ENCODE data around the gene DCC. TPM values are rescaled to one million over a fixed set of nuclear protein-coding genes. Genes with fewer than 3 reads are reported as not detected.
A peak's percentile ranks its signal among the peaks of the same experiment; 100 is the strongest.

DCC gene
- total and polyA plus RNA-seq, 5 donors from 2014 or later = not detected

DNA sequence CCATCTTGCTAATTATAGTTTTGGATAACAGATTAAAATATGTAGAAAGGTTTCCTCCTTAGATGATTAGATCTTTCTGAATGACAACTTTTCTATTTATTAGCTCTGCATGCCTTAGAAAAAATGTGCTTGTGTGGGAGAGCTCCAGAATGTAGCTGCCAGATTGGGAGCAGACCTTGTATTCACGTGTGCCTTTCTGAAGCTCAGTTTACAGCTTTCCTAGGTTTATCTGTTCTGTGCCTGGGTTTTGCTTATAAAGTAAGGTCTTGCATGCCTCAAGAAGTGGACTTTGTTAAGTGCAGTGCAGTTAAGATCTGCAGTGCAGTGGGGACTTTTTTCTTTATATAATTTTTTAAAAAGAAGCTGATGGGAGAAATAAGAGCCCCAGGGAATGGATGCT, 179.0 kb downstream of the DCC start:
- Histone ChIP-seq H3K27me3 (ENCODE audit: control insufficient read depth, insufficient read depth, low read length) (no peaks in the 10 kb centered on the region), H3K36me3 (ENCODE audit: control insufficient read depth, insufficient read depth, low read length) (no peaks in the 10 kb centered on the region), H3K9me3 (ENCODE audit: control insufficient read depth in 2 of 2, low read length in 2 of 2) (no peaks in the 10 kb centered on the region), H3K27ac (ENCODE audit: insufficient read depth, low read length, poor library complexity, severe bottlenecking) (no peak overlapping the region), H3K4me3 (ENCODE audit: low read depth, low read length) (no peak overlapping the region), H3K4me1 (ENCODE audit: control insufficient read depth, insufficient read depth, low read length, poor library complexity, severe bottlenecking) (no peaks in the 10 kb centered on the region)
- ATAC-seq (ENCODE audit: low read depth in 2 of 2) (no peak), DNase-seq (no peak)
- Mint-ChIP-seq H3K9me3 (peaks cover 0 to 8% (median 4%) of the 10 kb centered on the region in 7 donors), H3K36me3 (no peaks in the 10 kb centered on the region), H3K4me3 (no peak overlapping the region), H3K27ac (no peak overlapping the region), H3K4me1 (no peaks in the 10 kb centered on the region), H3K27me3 (no peaks in the 10 kb centered on the region)

DNA sequence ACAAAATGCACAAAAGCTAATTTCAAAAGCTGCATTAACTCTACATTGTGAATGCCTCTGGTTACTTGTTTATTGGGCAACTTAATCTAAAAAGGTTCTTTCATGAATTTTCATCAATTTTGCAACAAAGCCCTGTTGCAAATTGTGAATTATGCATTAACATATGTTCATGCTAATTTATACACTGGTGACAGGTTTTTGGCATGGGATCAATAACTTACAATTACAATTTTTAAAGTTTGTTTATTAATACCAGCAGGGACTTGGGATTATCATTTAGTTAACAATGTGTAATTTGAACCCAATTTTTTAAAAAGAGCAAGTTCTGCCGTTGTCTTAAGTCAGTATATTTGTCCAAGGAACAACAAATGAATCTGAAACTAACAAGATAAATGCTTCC, 183.6 kb downstream of the DCC start:
- no peaks in the 10 kb centered on the region for H3K4me1 Mint-ChIP-seq
- Histone ChIP-seq H3K36me3 (ENCODE audit: control insufficient read depth, insufficient read depth, low read length) (no peaks in the 10 kb centered on the region), H3K27ac (ENCODE audit: insufficient read depth, low read length, poor library complexity, severe bottlenecking) (no peak overlapping the region), H3K4me1 (ENCODE audit: control insufficient read depth, insufficient read depth, low read length, poor library complexity, severe bottlenecking) (no peaks in the 10 kb centered on the region), H3K4me3 (ENCODE audit: low read depth, low read length) (no peak overlapping the region), H3K27me3 (ENCODE audit: control insufficient read depth, insufficient read depth, low read length) (no peaks in the 10 kb centered on the region), H3K9me3 (ENCODE audit: control insufficient read depth in 2 of 2, low read length in 2 of 2) (no peaks in the 10 kb centered on the region)
- H3K36me3 Mint-ChIP-seq = no peaks in the 10 kb centered on the region
- H3K27me3 Mint-ChIP-seq = no peaks in the 10 kb centered on the region
- H3K4me3 Mint-ChIP-seq = no peak overlapping the region
- H3K9me3 Mint-ChIP-seq = peaks cover 0 to 7% (median 2%) of the 10 kb centered on the region in 7 donors
- DNase-seq (no peak), ATAC-seq (ENCODE audit: low read depth in 2 of 2) (no peak)
- no peak overlapping the region for H3K27ac Mint-ChIP-seq

DNA sequence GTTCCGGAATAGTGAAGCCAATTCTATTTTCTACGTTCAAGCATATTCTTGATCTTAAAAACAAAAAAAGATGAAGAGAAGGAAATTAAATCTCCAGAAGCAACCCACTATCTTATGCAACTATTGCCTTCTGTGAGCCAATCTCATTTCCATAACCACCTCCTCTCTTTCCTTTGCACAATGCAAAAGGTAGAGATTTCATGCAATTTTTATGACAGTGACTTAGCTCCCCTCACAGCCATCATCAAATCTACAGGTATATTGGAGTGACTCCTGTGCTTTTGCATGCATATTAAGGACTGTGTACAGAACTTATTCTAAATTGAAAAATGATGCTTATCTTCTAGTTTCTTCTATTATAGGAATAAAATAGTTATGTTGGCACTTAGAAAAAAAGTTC, 191.8 kb downstream of the DCC start:
- H3K27me3 ChIP-seq (ENCODE audit: control insufficient read depth, insufficient read depth, low read length) = no peaks in the 10 kb centered on the region
- no peak overlapping the region for H3K27ac ChIP-seq (ENCODE audit: insufficient read depth, low read length, poor library complexity, severe bottlenecking)
- no peaks in the 10 kb centered on the region for H3K36me3 ChIP-seq (ENCODE audit: control insufficient read depth, insufficient read depth, low read length)
- Mint-ChIP-seq H3K36me3 (no peaks in the 10 kb centered on the region), H3K27me3 (no peaks in the 10 kb centered on the region), H3K9me3 (peaks cover 0 to 6% (median 0%) of the 10 kb centered on the region in 7 donors), H3K4me3 (no peak overlapping the region), H3K27ac (no peak overlapping the region), H3K4me1 (no peaks in the 10 kb centered on the region)
- H3K4me1 ChIP-seq (ENCODE audit: control insufficient read depth, insufficient read depth, low read length, poor library complexity, severe bottlenecking) = no peaks in the 10 kb centered on the region
- no peaks in the 10 kb centered on the region for H3K9me3 ChIP-seq (ENCODE audit: control insufficient read depth in 2 of 2, low read length in 2 of 2)
- H3K4me3 ChIP-seq (ENCODE audit: low read depth, low read length) = no peak overlapping the region
- DNase-seq (no peak), ATAC-seq (ENCODE audit: low read depth in 2 of 2) (no peak)

DNA sequence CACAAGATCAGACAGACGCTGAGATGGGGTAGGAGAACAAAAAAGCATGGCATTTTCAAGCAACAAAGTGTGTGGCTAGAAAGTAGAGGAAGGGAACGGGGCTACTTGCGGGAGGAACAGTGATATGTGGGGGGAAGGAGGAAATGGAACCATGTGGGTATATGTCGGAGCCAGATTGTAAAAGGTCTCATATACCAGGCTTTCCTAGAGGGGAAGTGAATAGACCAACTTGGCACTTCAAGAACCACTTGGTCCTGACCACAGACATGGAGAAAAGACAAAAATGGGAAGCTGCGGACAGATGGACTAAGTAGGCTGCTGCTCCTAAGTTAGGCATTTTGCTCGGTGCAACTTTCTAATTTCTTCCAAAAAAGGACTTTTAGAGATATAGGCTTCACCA, 196.0 kb downstream of the DCC start:
- Mint-ChIP-seq H3K36me3 (no peaks in the 10 kb centered on the region), H3K27ac (peak overlapping the region in 1 of 3 donors; percentile 58), H3K4me1 (no peaks in the 10 kb centered on the region), H3K27me3 (no peaks in the 10 kb centered on the region), H3K9me3 (peaks cover 0 to 2% (median 2%) of the 10 kb centered on the region in 7 donors), H3K4me3 (no peak overlapping the region)
- DNase-seq = no peak
- Histone ChIP-seq H3K27me3 (ENCODE audit: control insufficient read depth, insufficient read depth, low read length) (no peaks in the 10 kb centered on the region), H3K4me1 (ENCODE audit: control insufficient read depth, insufficient read depth, low read length, poor library complexity, severe bottlenecking) (no peaks in the 10 kb centered on the region), H3K9me3 (ENCODE audit: control insufficient read depth in 2 of 2, low read length in 2 of 2) (no peaks in the 10 kb centered on the region), H3K27ac (ENCODE audit: insufficient read depth, low read length, poor library complexity, severe bottlenecking) (no peak overlapping the region), H3K4me3 (ENCODE audit: low read depth, low read length) (no peak overlapping the region), H3K36me3 (ENCODE audit: control insufficient read depth, insufficient read depth, low read length) (no peaks in the 10 kb centered on the region)
- ATAC-seq (ENCODE audit: low read depth in 2 of 2) = no peak

DNA sequence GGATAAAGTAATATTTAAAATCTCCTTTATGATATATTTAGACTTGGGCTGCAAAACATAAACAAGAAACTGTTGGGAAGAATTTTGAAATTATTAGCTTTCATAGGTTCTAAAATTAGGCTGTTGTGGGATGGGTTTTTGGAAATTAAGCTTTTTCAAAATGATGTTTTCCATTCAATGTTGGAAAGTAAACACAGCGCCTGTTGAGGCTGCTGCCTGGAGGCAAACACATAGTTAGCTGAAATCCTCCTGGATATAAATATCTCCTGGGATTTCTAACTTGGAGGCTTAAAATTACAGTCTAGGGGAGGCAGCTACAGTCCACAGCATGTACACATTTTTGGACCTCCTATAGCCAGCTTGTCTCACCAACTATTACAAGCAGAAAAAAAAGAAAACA, 197.3 kb downstream of the DCC start:
- ATAC-seq (ENCODE audit: low read depth in 2 of 2) (no peak), DNase-seq (no peak)
- H3K4me3 Mint-ChIP-seq = no peak overlapping the region
- no peaks in the 10 kb centered on the region for H3K4me1 Mint-ChIP-seq
- Histone ChIP-seq H3K36me3 (ENCODE audit: control insufficient read depth, insufficient read depth, low read length) (no peaks in the 10 kb centered on the region), H3K4me3 (ENCODE audit: low read depth, low read length) (no peak overlapping the region), H3K4me1 (ENCODE audit: control insufficient read depth, insufficient read depth, low read length, poor library complexity, severe bottlenecking) (no peaks in the 10 kb centered on the region), H3K27me3 (ENCODE audit: control insufficient read depth, insufficient read depth, low read length) (no peaks in the 10 kb centered on the region), H3K9me3 (ENCODE audit: control insufficient read depth in 2 of 2, low read length in 2 of 2) (no peaks in the 10 kb centered on the region), H3K27ac (ENCODE audit: insufficient read depth, low read length, poor library complexity, severe bottlenecking) (no peak overlapping the region)
- H3K27me3 Mint-ChIP-seq = no peaks in the 10 kb centered on the region
- H3K36me3 Mint-ChIP-seq = no peaks in the 10 kb centered on the region
- H3K27ac Mint-ChIP-seq = no peak overlapping the region
- peaks cover 0 to 4% (median 2%) of the 10 kb centered on the region in 7 donors for H3K9me3 Mint-ChIP-seq

DNA sequence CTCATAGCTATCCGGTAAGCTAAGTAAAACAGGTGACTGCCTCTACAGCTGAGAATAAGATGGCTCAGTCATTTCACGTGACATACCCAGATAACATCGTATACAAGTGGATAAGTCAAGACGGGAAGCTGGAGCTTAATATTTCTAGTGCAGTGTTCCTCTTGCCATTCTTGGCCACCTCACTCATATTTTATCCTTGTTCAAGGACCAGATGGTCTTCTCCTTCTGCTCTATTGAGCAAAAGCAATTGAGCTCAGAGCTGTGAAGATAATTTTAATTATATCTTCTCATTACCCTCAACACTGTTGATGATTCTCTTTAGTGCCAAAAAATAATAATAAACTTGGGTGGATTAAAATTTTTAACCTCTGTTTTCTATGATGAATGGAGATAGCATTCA, 201.1 kb downstream of the DCC start:
- H3K36me3 Mint-ChIP-seq = no peaks in the 10 kb centered on the region
- H3K9me3 Mint-ChIP-seq = peaks cover 0 to 6% (median 2%) of the 10 kb centered on the region in 7 donors

DNA sequence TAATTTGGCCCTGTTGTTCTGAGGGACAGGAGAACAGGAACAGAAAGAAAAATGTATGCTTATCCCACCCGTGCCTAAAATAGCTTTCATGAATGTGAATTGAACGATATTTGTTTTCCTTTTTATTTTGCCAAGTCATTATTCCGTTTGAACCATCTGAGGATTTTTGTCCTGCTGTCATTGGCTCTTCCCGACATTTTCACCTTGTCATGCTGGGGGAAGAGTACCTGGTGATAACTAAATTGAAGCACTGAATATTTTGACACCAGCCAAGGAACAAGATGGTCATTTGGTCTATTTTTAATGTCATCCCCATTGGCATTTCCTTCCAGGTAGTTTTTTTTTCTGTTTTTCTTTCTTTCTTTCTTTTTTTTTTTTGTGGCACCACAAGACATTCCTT, 204.1 kb downstream of the DCC start:
- no peak for ATAC-seq (ENCODE audit: low read depth in 2 of 2)
- H3K4me1 Mint-ChIP-seq = no peaks in the 10 kb centered on the region
- peaks cover 0 to 6% (median under 1%) of the 10 kb centered on the region in 7 donors for H3K9me3 Mint-ChIP-seq

More for the DNA sequence above, 201.1 kb downstream of the DCC start:
- no peak overlapping the region for H3K27ac ChIP-seq (ENCODE audit: insufficient read depth, low read length, poor library complexity, severe bottlenecking)
- H3K27ac Mint-ChIP-seq = no peak overlapping the region
- H3K9me3 ChIP-seq (ENCODE audit: control insufficient read depth in 2 of 2, low read length in 2 of 2) = no peaks in the 10 kb centered on the region
- no peaks in the 10 kb centered on the region for H3K27me3 Mint-ChIP-seq
- DNase-seq (no peak), ATAC-seq (ENCODE audit: low read depth in 2 of 2) (no peak)
- H3K27me3 ChIP-seq (ENCODE audit: control insufficient read depth, insufficient read depth, low read length) = no peaks in the 10 kb centered on the region
- no peak overlapping the region for H3K4me3 ChIP-seq (ENCODE audit: low read depth, low read length)
- no peaks in the 10 kb centered on the region for H3K4me1 ChIP-seq (ENCODE audit: control insufficient read depth, insufficient read depth, low read length, poor library complexity, severe bottlenecking)
- no peak overlapping the region for H3K4me3 Mint-ChIP-seq
- no peaks in the 10 kb centered on the region for H3K36me3 ChIP-seq (ENCODE audit: control insufficient read depth, insufficient read depth, low read length)
- no peaks in the 10 kb centered on the region for H3K4me1 Mint-ChIP-seq

DNA sequence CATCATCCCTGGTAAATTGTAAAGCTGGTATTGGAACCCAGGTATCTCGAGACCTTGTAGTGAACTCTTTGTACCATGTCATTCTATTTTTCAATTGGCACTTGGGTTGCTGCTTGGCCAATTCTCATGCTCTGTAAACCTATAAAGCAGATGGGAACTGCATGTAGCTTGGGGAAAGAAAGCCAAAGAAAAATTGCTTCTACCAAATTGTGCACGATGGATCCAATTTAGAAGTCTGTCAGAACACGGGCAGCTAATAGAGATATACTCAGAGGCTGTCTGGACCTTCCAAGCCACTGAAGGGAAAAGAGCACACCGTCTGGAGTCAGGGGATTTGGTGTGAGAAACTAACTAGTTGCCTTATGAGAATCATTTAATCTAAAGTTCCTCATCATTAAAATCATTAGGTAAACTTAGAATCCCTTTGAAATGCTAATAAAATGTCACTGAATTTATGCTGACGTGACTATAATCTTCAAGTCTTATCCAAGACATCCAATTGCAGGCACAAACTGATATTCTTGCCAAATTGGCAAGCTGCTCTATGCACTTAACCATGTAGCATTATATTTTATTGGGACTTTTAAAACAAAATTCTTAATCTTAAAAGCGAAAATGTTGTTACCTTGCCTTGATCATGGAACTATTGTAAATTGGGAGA, 206.8 kb downstream of the DCC start:
- Histone ChIP-seq H3K4me1 (ENCODE audit: control insufficient read depth, insufficient read depth, low read length, poor library complexity, severe bottlenecking) (no peaks in the 10 kb centered on the region), H3K27me3 (ENCODE audit: control insufficient read depth, insufficient read depth, low read length) (no peaks in the 10 kb centered on the region), H3K9me3 (ENCODE audit: control insufficient read depth in 2 of 2, low read length in 2 of 2) (no peaks in the 10 kb centered on the region), H3K4me3 (ENCODE audit: low read depth, low read length) (no peak overlapping the region), H3K36me3 (ENCODE audit: control insufficient read depth, insufficient read depth, low read length) (no peaks in the 10 kb centered on the region), H3K27ac (ENCODE audit: insufficient read depth, low read length, poor library complexity, severe bottlenecking) (no peak overlapping the region)
- Mint-ChIP-seq H3K9me3 (peaks cover 0 to 5% (median 2%) of the 10 kb centered on the region in 7 donors), H3K36me3 (no peaks in the 10 kb centered on the region), H3K27ac (no peak overlapping the region), H3K4me3 (no peak overlapping the region), H3K27me3 (no peaks in the 10 kb centered on the region), H3K4me1 (no peaks in the 10 kb centered on the region)
- DNase-seq (no peak), ATAC-seq (ENCODE audit: low read depth in 2 of 2) (no peak)

More for the DNA sequence above, 204.1 kb downstream of the DCC start:
- no peak overlapping the region for H3K4me3 ChIP-seq (ENCODE audit: low read depth, low read length)
- Mint-ChIP-seq H3K36me3 (no peaks in the 10 kb centered on the region), H3K4me3 (no peak overlapping the region), H3K27me3 (no peaks in the 10 kb centered on the region), H3K27ac (no peak overlapping the region)
- no peaks in the 10 kb centered on the region for H3K4me1 ChIP-seq (ENCODE audit: control insufficient read depth, insufficient read depth, low read length, poor library complexity, severe bottlenecking)
- H3K9me3 ChIP-seq (ENCODE audit: control insufficient read depth in 2 of 2, low read length in 2 of 2) = no peaks in the 10 kb centered on the region
- H3K27ac ChIP-seq (ENCODE audit: insufficient read depth, low read length, poor library complexity, severe bottlenecking) = no peak overlapping the region
- H3K36me3 ChIP-seq (ENCODE audit: control insufficient read depth, insufficient read depth, low read length) = no peaks in the 10 kb centered on the region
- no peak for DNase-seq
- no peaks in the 10 kb centered on the region for H3K27me3 ChIP-seq (ENCODE audit: control insufficient read depth, insufficient read depth, low read length)
